SK-N-MC (cell line): ENCODE results near the gene MEIS2.

Experiments
- EZH2 ChIP-seq: fragments of 200-600 bp; sonication (generic); IDR thresholded peaks from one replicate; pipeline ENCODE4 v1.6.1; 2017; ENCODE audit warnings: antibody characterized with exemption
- FOXP2 ChIP-seq: optimal IDR thresholded peaks from 2 replicates; pipeline ENCODE3; 2011; ENCODE audit warnings: mild to moderate bottlenecking, moderate library complexity; ENCODE audit not compliant: insufficient read depth; ENCODE audit errors: extremely low read length, control extremely low read depth
- POLR2AphosphoS5 ChIP-seq: IDR thresholded peaks from 2 replicates; pipeline ENCODE4 v1.6.1; 2012; ENCODE audit warnings: mild to moderate bottlenecking, low read depth, low read length, borderline replicate concordance

- TF ChIP-seq POLR2AphosphoS5 (no peak), FOXP2 (no peak), EZH2 (no peak)
Measured at GRCh38 chr15:37103163-37103435, 2.8 kb upstream of the MEIS2 start.
